H1 (cell line): Measurements from ENCODE around the gene STT3B. TPM values are rescaled to one million over a fixed set of nuclear protein-coding genes. Genes with fewer than 3 reads are reported as not detected.

Experiments
- EGR1 ChIP-seq: IDR thresholded peaks from 2 replicates; pipeline ENCODE4 v1.6.1; 2011; ENCODE audit warnings: low read depth, low read length, borderline replicate concordance
- POLR2AphosphoS5 ChIP-seq: IDR thresholded peaks from 2 replicates; pipeline ENCODE4 v1.6.1; 2011; ENCODE audit warnings: low read depth, low read length
- USF2 ChIP-seq: IDR thresholded peaks from 2 replicates; pipeline ENCODE4 v1.6.1; 2011; ENCODE audit warnings: low read length, improper control_type of control experiment
- polyA plus RNA-seq, 7 experiments: library from polyadenylated mRNA; depleted of rRNA in 3 of 7; stranded (reverse) in 5 of 7; unstranded in 2 of 7; fragments of >200 nt in 5 of 7; fragments of 200-250 nt in 2 of 7; gene quantifications; 1 replicate in 5 of 7; 2 replicates in 1 of 7; 4 replicates in 1 of 7; pipeline versions ENCODE4 v1.2.1 to v1.2.3, GENCODE V29; 2011 to 2013; ENCODE audit warnings: missing spikeins in 2 of 7, mixed read lengths in 2 of 7
- total RNA-seq: library from RNA; stranded (reverse); fragmentation: NEBNext Ultra II Directional; extraction: Animal tissue kit (Norgen Biotek cat#: 25700); gene quantifications from 2 replicates; pipeline ENCODE4 v1.2.1, GENCODE V29; 2021

Gene STT3B
- total and polyA plus RNA-seq, 2 of the 8 experiments (the other 6 are each of a cell fraction or from before 2014, with no cell fraction given): 43.5 to 134 TPM

GRCh38 chr3:31522152-31522551 lies 10.6 kb upstream of the STT3B start (continued):
- TF ChIP-seq USF2 (no peak), POLR2AphosphoS5 (no peak), EGR1 (no peak)
